Epithelial cell of esophagus (primary cell): Measurements from ENCODE around the gene CLDN4.

Experiments used
- DNase-seq: peaks from one replicate; pipeline ENCODE4 v3.0.0; 2010; ENCODE audit warnings: low read depth
- H3K4me3 ChIP-seq: 2 replicates; pipeline ENCODE4 v1.5.1; 2011; ENCODE audit warnings: mild to moderate bottlenecking, low read length, control low read depth
- CTCF ChIP-seq: IDR thresholded peaks from 2 replicates; pipeline ENCODE4 v1.5.1; 2011; ENCODE audit warnings: low read depth, mild to moderate bottlenecking, low read length, control low read depth, inconsistent platforms; ENCODE audit not compliant: insufficient read depth; ENCODE audit errors: missing control alignments

CLDN4 gene

GRCh38 chr7:73801577-73801976 lies 29.2 kb upstream of the CLDN4 start:
- TF ChIP-seq CTCF, result no peak
- no peak overlapping the region for H3K4me3 ChIP-seq
- no peak for DNase-seq

GRCh38 chr7:73802459-73802858 lies 28.3 kb upstream of the CLDN4 start:
- H3K4me3 ChIP-seq, result no peak overlapping the region
- DNase-seq, result no peak
- TF ChIP-seq CTCF, result no peak

GRCh38 chr7:73809467-73809951 lies 21.3 kb upstream of the CLDN4 start:
- peak; percentile 87 for DNase-seq
- TF ChIP-seq CTCF, result no peak
- no peak overlapping the region for H3K4me3 ChIP-seq

GRCh38 chr7:73810998-73811360 lies 19.8 kb upstream of the CLDN4 start:
- TF ChIP-seq CTCF, result no peak
- no peak overlapping the region for H3K4me3 ChIP-seq
- no peak for DNase-seq

GRCh38 chr7:73811760-73812168 lies 19.0 kb upstream of the CLDN4 start:
- peak; percentile 79 for DNase-seq
- H3K4me3 ChIP-seq, result no peak overlapping the region
- TF ChIP-seq CTCF, result peak; percentile 76

GRCh38 chr7:73812996-73813395 lies 17.8 kb upstream of the CLDN4 start:
- no peak for DNase-seq
- H3K4me3 ChIP-seq, result no peak overlapping the region
- no peak for TF ChIP-seq CTCF

- TF ChIP-seq CTCF, result no peak
- no peak for DNase-seq
- no peak overlapping the region for H3K4me3 ChIP-seq
Observed at GRCh38 chr7:73815436-73815835, 15.4 kb upstream of the CLDN4 start.
